OCI-LY1 (cell line): Measurements from ENCODE around the gene UGT1A5.

Experiments
- CTCF ChIP-seq: fragments of 200-600 bp; sonication (generic), shearing (Covaris generic); IDR thresholded peaks from 2 replicates; pipeline ENCODE4 v1.5.1; 2017; ENCODE audit warnings: mild to moderate bottlenecking, antibody characterized with exemption, low read length, moderate library complexity, mixed read lengths
- EZH2 ChIP-seq: fragments of 200-600 bp; sonication (generic), shearing (Covaris generic); IDR thresholded peaks from 2 replicates; pipeline ENCODE4 v1.8.0; 2017; ENCODE audit warnings: borderline replicate concordance, mixed run types, mild to moderate bottlenecking, antibody characterized with exemption, low read length, moderate library complexity, mixed read lengths

DNA sequence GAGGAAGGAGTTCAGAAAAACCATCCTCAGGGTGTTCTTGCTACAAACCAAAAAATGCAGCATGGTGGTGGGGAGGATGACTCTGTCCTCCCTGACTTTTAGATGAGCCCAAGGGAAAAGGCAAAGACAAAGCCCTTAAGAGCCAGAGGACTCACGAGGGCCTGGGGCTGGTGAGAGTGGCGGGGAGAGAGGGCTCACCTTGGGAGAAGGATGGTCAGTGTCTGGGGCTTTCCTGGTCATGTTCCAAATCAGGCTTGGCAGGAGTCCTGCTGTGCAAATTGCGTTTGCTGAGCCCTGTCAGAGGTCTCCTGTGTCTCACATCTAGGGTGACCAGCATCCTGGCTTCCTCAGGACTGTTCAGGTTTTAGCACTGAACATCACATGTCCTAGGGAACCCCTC, 52.1 kb downstream of the UGT1A5 start:
- TF ChIP-seq CTCF (no peak), EZH2 (no peak)
